ENCODE results near the gene PIP4K2C.
"Not testable (repeated sequence)": the region's sequence is repeated elsewhere in the genome, so short reads cannot be mapped to it uniquely, and the experiment has no call there.

The PIP4K2C gene

GRCh38 chr12:57636731-57637130 lies 45.7 kb downstream of the PIP4K2C start:
- not testable (repeated sequence) for DNase-seq (ENCODE audit: low read depth, low spot score)

GRCh38 chr12:57637364-57637763 lies 46.4 kb downstream of the PIP4K2C start:
- DNase-seq (ENCODE audit: low read depth, low spot score): no peak

GRCh38 chr12:57638096-57638495 lies 47.1 kb downstream of the PIP4K2C start:
- DNase-seq (ENCODE audit: low read depth, low spot score): no peak

- no peak for DNase-seq (ENCODE audit: low read depth, low spot score)
Measured at GRCh38 chr12:57640175-57641042, 49.4 kb downstream of the PIP4K2C start.

- DNase-seq (ENCODE audit: low read depth, low spot score): no peak
Measured at GRCh38 chr12:57641699-57642442, 50.9 kb downstream of the PIP4K2C start.

GRCh38 chr12:57645990-57646658 lies 55.1 kb downstream of the PIP4K2C start:
- DNase-seq (ENCODE audit: low read depth, low spot score): peak; percentile 74

GRCh38 chr12:57646659-57647049 lies 55.7 kb downstream of the PIP4K2C start:
- not testable (repeated sequence) for DNase-seq (ENCODE audit: low read depth, low spot score)
